IPS-11a (cell line): ENCODE measurements around the gene SCAPER.
"Not testable (repeated sequence)": the region's sequence is repeated elsewhere in the genome, so short reads cannot be mapped to it uniquely, and the experiment has no call there.

ENCODE experiments used
- H3K4me3 ChIP-seq: one replicate; pipeline ENCODE4 v1.5.1; 2013; ENCODE audit warnings: low read depth, low read length, control low read depth

Gene SCAPER

GRCh38 chr15:76333309-76333708, 571.8 kb downstream of the SCAPER start:
- no peak overlapping the region for H3K4me3 ChIP-seq

GRCh38 chr15:76332796-76333195, 572.3 kb downstream of the SCAPER start:
- H3K4me3 ChIP-seq, result no peak overlapping the region

DNA sequence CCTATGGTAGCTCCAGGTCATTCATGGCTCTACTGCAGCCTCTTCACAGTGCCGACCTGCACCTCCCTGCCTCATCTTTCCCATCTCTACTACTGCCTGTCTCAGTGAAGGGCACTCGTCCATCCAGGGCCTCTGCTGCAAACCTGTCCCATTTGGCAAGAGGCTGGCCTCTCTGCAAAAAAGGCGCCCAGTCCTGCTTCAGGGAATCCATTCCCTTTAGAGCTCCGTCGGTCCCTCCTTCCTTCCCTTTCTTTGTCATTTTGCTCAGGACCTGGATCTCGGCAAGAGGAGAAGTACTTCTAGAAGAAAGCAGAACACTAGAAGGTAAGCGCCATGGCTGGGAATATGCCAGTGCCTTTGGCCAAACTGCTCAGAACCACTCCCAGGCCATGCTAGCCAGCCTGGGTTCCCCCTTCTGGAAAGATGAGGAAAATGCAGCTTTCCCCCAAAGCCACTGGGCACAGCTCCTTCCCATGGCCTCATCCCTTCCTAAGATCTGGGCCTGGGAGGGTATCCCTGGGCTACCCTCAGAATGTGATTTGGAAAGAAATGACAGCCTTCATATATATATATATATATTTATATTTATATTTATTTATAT, 575.0 kb downstream of the SCAPER start:
- H3K4me3 ChIP-seq, result no peak overlapping the region

DNA sequence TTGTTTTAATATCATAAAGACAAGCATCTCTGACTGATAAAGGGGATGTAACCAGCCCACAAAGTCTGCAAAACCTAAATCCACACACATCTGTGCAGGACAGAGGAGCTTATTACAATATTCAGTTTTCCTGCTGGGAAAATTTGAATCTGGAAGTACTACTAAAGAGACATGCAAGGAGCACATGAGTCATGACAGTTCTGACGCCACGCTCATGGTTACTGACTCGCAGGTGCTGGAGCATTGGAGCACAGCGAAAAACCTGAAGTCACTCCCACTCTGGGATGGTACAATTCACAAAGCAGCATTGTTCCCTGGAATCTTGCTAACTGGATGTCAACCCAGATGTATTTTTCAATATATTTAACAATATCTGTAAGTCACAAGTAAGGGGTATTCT, 576.2 kb downstream of the SCAPER start:
- H3K4me3 ChIP-seq, result no peak overlapping the region

DNA sequence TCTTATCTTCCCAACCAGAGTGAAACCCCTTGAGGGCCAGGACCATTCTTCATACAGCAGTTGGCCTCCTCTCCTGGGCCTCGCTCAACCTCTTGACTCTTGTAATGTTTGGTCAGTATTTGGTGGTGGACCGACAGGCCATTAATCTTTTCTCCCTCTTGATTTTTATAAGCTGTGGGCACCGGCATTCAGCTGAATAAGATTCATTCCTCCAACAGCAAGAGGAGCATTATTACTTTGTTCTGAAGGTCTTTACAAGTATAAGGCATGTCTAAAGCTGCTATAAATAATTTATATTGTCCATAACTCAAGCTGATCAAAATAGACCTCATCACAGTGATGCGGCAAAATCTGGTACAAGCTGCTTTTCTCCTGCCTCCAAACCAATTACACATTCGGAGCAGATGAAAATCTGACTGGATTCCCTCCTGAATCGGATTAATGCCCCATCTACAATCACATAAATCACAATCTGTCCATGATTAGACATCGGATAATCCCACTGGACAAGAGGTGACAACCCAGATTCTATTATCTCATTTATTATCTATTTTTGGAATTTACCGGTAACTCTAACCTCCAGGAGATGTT, 576.9 kb downstream of the SCAPER start:
- H3K4me3 ChIP-seq, result no peak overlapping the region

- no peak overlapping the region for H3K4me3 ChIP-seq
Measured at GRCh38 chr15:76327191-76328105, 577.7 kb downstream of the SCAPER start.

- no peak overlapping the region for H3K4me3 ChIP-seq
Measured at GRCh38 chr15:76325704-76326103, 579.4 kb downstream of the SCAPER start.

DNA sequence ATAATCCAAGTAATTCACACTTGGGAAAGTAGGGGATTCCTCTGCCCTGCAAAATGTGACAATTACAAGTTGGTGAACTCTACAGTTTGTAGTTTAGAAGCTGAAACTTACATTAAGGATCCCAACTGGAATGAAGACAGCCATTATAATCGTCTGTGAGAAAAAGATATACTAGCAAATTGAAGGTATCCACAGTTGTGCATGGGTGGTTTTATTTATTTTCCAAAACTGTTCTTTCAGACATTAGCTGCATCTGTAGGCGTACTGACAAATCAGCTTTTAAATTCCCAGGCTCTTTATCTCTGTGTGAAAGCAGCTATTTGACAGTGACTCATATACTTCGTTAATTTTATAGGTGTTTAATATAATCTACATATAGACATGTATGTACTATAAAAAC, 581.1 kb downstream of the SCAPER start:
- no peak overlapping the region for H3K4me3 ChIP-seq

- no peak overlapping the region for H3K4me3 ChIP-seq
Measured at GRCh38 chr15:76321602-76322001, 583.5 kb downstream of the SCAPER start.

- H3K4me3 ChIP-seq, result no peak overlapping the region
Measured at GRCh38 chr15:76321171-76321570, 584.0 kb downstream of the SCAPER start.

DNA sequence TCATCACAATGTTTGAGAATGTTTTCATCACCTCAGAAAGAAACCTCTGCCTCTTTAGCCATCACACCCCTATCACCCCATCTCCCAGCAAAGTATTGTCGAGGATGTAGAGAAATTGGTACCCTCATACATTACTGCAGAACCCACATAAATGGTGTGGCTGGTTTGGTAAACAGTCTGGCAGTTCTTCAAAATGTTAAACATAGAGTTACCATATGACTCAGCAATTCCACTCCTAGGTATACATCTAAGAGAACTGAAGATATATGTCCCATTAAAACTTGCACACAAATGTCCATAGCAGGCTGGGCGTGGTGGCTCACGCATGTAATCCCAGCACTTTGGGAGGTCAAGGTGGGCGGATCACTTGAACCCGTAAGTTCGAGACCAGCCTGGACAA, 585.1 kb downstream of the SCAPER start:
- H3K4me3 ChIP-seq, result no peak overlapping the region

GRCh38 chr15:76313731-76314130, 591.4 kb downstream of the SCAPER start:
- no peak overlapping the region for H3K4me3 ChIP-seq

- not testable (repeated sequence) for H3K4me3 ChIP-seq
Measured at GRCh38 chr15:76313175-76313567, 592.0 kb downstream of the SCAPER start.

DNA sequence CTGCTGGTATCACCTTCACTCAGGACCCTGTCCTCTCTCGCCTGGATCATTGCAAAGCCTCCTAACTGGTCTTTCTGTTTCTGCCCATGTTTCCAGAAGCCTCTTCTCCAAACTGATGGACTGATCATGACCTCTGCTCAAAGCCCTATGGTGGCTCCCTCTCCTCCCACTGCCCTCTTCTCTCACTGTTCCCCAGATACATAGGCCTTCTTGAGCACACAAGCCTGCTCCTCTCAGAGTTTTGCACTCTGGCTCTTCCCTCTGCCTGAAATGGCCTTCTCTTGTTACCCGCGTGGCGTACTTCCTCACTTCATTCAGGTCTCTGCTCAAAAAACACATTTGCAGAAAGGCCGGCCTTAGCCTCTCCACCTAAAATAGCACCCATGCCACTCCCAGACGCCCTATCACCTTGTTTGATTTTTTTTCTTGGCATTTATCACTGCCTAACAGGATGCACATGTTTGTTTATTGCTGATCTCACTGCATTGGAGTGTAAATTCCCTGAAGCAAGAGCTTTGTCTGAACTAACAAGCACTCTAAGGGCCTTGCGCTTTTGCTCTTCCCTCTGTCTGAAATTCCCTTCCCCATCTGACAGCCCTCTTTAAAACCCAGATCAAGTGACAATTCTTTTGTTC, 592.5 kb downstream of the SCAPER start:
- no peak overlapping the region for H3K4me3 ChIP-seq

DNA sequence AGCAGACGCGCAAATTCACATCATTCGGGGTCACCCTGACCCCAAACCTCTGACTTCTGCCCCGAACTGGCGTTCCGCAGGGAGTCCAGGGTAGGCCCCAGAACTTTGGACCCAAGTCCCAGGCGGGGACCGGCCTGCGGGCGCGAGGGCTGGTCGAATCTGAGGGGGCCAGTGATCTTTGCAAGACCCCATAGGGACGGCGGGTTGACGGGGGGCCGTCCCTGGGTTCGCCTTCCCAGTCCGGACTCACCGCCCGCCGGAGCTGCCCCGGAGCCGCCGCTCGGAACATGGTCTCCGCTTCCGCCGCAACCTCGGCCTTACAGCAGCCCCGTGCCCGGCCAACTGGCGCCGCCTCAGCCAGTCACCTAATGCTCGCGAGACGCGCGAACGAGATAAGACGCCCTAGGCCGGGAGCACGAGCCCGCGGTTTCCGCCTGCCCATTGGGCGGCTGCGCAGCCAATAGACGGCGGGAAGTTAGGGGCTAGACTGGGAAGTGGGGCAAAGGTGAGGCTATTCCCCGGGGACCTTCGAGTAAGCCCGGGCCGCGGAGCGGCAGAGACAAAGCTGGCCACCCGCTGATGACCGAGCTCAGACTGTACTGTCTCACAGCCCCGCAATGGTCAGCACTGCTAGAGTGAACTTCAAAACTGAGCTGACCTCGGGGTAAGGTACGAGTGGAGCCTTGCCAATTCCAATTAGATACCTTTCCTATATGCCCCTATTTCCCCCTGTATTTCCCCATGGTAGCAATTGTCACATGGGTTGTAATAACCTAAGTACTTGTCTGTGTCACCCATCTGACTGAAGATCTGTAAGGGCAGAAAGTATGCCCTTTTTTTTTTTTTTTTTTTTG, 593.8 kb downstream of the SCAPER start, which contains the start of gene ETFA:
ETFA (minus strand) TSS at position 370 of the 854 bp plus-strand sequence; CDS start at position 289, 81 bp downstream.
- peak within 1 kb of the TSS; percentile 89 for H3K4me3 ChIP-seq

DNA sequence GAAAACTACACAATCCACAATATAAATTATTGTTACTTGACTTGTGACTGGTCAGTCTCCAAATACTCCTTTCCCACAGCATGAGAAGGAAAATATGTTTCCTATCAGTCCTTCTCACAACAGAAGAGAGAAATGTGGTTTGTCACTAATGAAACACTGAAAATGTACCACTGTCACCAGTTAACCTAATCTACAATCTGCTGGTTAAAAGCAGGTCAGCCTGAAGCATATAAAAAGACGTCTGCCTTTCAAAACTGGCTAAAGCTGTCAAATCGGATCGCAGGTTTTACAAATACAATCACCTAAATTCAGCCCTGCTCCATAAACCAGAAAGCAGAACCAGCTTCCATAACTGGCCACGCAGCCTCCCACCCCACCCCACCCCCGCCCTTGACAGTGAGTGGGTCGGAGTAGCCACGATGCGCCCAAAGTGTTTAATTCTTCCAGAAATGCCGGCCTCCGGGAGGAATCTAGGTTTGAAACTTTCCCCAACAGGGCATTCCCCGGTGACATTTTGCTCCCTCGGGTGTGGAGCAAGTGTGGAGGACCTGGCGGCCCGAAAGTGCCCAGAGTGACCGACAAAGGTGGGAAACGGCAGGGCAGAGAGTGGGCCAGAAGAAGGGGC, 594.6 kb downstream of the SCAPER start:
- H3K4me3 ChIP-seq, result peak overlapping the region; percentile 89

DNA sequence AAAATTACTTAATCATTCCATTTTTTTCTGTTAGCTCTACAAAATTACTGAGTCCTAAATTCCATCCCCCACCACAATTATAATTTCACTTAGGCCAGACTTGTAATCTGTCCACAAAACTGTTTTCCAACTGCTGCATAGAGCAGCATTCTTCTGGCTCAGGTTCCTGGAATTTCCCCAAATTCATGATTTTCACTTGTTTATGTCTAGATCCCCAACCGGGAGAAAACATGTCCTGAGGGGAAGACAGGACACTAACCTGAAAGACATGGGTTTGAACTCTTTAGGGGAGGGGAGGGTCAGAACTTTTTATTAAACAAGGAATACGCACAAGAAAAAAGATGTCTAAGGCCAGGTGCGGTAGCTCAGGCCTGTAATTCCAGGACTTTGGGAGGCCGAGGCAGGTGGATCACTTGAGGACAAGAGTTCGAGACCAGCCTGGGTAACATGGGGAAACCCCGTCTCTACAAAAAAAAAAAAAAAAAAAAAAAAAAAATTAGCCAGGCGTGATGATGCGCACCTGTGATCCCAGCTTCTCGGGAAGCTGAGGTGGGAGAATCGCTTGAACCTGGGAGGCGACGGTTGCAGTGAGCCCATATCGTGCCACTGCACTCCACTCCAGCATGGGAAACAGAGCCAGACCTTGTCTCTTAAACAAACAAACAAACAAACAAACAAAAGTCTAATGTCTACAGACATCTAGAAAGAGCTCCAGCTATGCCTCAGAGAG, 595.4 kb downstream of the SCAPER start:
- H3K4me3 ChIP-seq, result no peak overlapping the region

- H3K4me3 ChIP-seq, result no peak overlapping the region
Measured at GRCh38 chr15:76303909-76304308, 601.2 kb downstream of the SCAPER start.

GRCh38 chr15:76299786-76300185, 605.4 kb downstream of the SCAPER start:
- H3K4me3 ChIP-seq, result no peak overlapping the region
